SK-N-SH (cell line): ENCODE results near the gene CCND2. TPM values are rescaled to one million over a fixed set of nuclear protein-coding genes. Genes with fewer than 3 reads are reported as not detected.

Experiments used
- CTCF ChIA-PET: fragments of 300-600, 350-600 bp; formaldehyde crosslinking; extraction: SDS; loops from one replicate; lab custom pipeline; 2021; lab: Yijun Ruan, JAX
- POLR2A ChIA-PET: fragments of 350-600 bp; sonication (Branson Sonifier 250); formaldehyde crosslinking; extraction: SDS; loops from one replicate; lab custom pipeline; 2020; ENCODE audit warnings: antibody characterized with exemption, inconsistent platforms; lab: Yijun Ruan, JAX
- DNase-seq: peaks from one replicate; pipeline ENCODE4 v3.0.0; 2012
- H2AFZ ChIP-seq: fragments of 200-600 bp; sonication (generic); 2 replicates; pipeline ENCODE4 v1.8.1; 2016; ENCODE audit warnings: antibody characterized with exemption, mild to moderate bottlenecking, low read depth
- H3F3A ChIP-seq: fragments of 200-600 bp; sonication (generic); replicated peaks from 2 replicates; pipeline ENCODE3; 2016; ENCODE audit warnings: antibody characterized with exemption, mild to moderate bottlenecking; ENCODE audit not compliant: insufficient read depth
- H3K27ac ChIP-seq, 2 experiments: fragments of 200-500 bp in 1 of 2; fragments of 200-600 bp in 1 of 2; sonication (Bioruptor generic) in 1 of 2; sonication (generic), shearing (Covaris generic) in 1 of 2; 2 replicates each; pipeline versions ENCODE4 v1.5.1 to v1.6.1; 2014 to 2016; ENCODE audit warnings: low read depth in 2 of 2, inconsistent platforms in 1 of 2, low read length in 1 of 2, mild to moderate bottlenecking in 1 of 2, mixed read lengths in 1 of 2
- H3K27me3 ChIP-seq: fragments of 200-600 bp; sonication (generic), shearing (Covaris generic); 2 replicates; pipeline ENCODE4 v1.6.1; 2016; ENCODE audit warnings: mixed run types; ENCODE audit not compliant: insufficient read depth
- H3K36me3 ChIP-seq, 2 experiments: fragments of 200-500 bp in 1 of 2; fragments of 200-600 bp in 1 of 2; sonication (Bioruptor generic) in 1 of 2; sonication (generic) in 1 of 2; replicated peaks in 1 of 2; 2 replicates each; pipeline versions ENCODE3 to v1.5.1; 2014 to 2016; ENCODE audit warnings: low read length in 1 of 2, mild to moderate bottlenecking in 1 of 2; ENCODE audit not compliant: insufficient read depth in 2 of 2, control insufficient read depth in 1 of 2
- H3K4me1 ChIP-seq, 2 experiments: fragments of 200-500 bp in 1 of 2; fragments of 200-600 bp in 1 of 2; sonication (Bioruptor generic) in 1 of 2; sonication (generic), shearing (Covaris generic) in 1 of 2; 2 replicates each; pipeline versions ENCODE4 v1.5.1 to v1.6.1; 2014 to 2016; ENCODE audit warnings: low read depth in 1 of 2, low read length in 1 of 2, mixed run types in 1 of 2; ENCODE audit not compliant: insufficient read depth in 2 of 2, control insufficient read depth in 1 of 2
- H3K4me2 ChIP-seq: fragments of 200-600 bp; sonication (generic), shearing (Covaris generic); 2 replicates; pipeline ENCODE4 v1.6.1; 2017; ENCODE audit warnings: mixed run types
- H3K4me3 ChIP-seq, 2 experiments: fragments of 200-500 bp in 1 of 2; fragments of 200-600 bp in 1 of 2; sonication (Bioruptor generic) in 1 of 2; sonication (generic), shearing (Covaris generic) in 1 of 2; 2 replicates each; pipeline versions ENCODE4 v1.5.1 to v1.8.1; 2014 to 2016; ENCODE audit warnings: low read depth in 2 of 2, inconsistent platforms in 1 of 2, low read length in 1 of 2, mild to moderate bottlenecking in 1 of 2, mixed read lengths in 1 of 2, moderate library complexity in 1 of 2
- H3K79me2 ChIP-seq: fragments of 200-600 bp; sonication (generic); 2 replicates; pipeline ENCODE4 v1.8.1; 2017; ENCODE audit warnings: mild to moderate bottlenecking; ENCODE audit not compliant: insufficient read depth
- H3K9ac ChIP-seq: fragments of 200-600 bp; sonication (generic); 2 replicates; pipeline ENCODE4 v1.6.1; 2017; ENCODE audit warnings: mixed run types
- H3K9me2 ChIP-seq: fragments of 200-600 bp; sonication (generic); 2 replicates; pipeline ENCODE4 v1.6.1; 2017; ENCODE audit warnings: mixed run types
- H3K9me3 ChIP-seq: fragments of 200-600 bp; sonication (generic); 2 replicates; pipeline ENCODE4 v1.6.1; 2017; ENCODE audit warnings: mixed run types, mild to moderate bottlenecking, moderate library complexity
- H4K20me1 ChIP-seq: fragments of 200-600 bp; sonication (generic); 2 replicates; pipeline ENCODE4 v1.6.1; 2017; ENCODE audit warnings: mild to moderate bottlenecking, mixed run types; ENCODE audit not compliant: insufficient read depth
- CHD2 ChIP-seq: fragments of 150-350 bp; IDR thresholded peaks from 2 replicates; pipeline ENCODE4 v1.6.1; 2018; ENCODE audit warnings: low read length; ENCODE audit not compliant: partially characterized antibody
- EP300 ChIP-seq, 2 experiments: IDR thresholded peaks; 2 replicates each; pipeline versions ENCODE4 v1.4.0 to v1.6.1; 2012; ENCODE audit warnings: borderline replicate concordance in 1 of 2, low read depth in 1 of 2, low read length in 1 of 2
- EZH2phosphoT487 ChIP-seq: fragments of 200-600 bp; sonication (generic); IDR thresholded peaks from 2 replicates; pipeline ENCODE4 v1.6.1; 2017; ENCODE audit warnings: low read depth, mixed run types, mild to moderate bottlenecking, antibody characterized with exemption, moderate library complexity, borderline replicate concordance
- FOXJ3 ChIP-seq: sonication (generic); formaldehyde crosslinking; IDR thresholded peaks from 2 replicates; pipeline ENCODE4 v1.5.1; 2020; ENCODE audit warnings: mild to moderate bottlenecking, missing genetic modification reagents
- GABPA ChIP-seq: IDR thresholded peaks from 2 replicates; pipeline ENCODE4 v1.4.0; 2012; ENCODE audit warnings: low read depth, mild to moderate bottlenecking
- MEF2A ChIP-seq: IDR thresholded peaks from 2 replicates; pipeline ENCODE4 v1.4.0; 2012; ENCODE audit warnings: low read depth, borderline replicate concordance
- MXI1 ChIP-seq: IDR thresholded peaks from 2 replicates; pipeline ENCODE4 v1.6.1; 2012; ENCODE audit warnings: mild to moderate bottlenecking, low read depth, low read length, improper control_type of control experiment
- NFIC ChIP-seq: IDR thresholded peaks from 2 replicates; pipeline ENCODE4 v1.4.0; 2012; ENCODE audit warnings: borderline replicate concordance
- NRF1 ChIP-seq: IDR thresholded peaks from 2 replicates; pipeline ENCODE4 v1.6.1; 2012; ENCODE audit warnings: low read depth, mild to moderate bottlenecking, low read length
- POLR2AphosphoS5 ChIP-seq: IDR thresholded peaks from 2 replicates; pipeline ENCODE4 v1.6.1; 2012; ENCODE audit warnings: low read depth, low read length
- RAD21 ChIP-seq: IDR thresholded peaks from 2 replicates; pipeline ENCODE4 v1.6.1; 2012; ENCODE audit warnings: mild to moderate bottlenecking, low read length
- RXRA ChIP-seq: IDR thresholded peaks from 2 replicates; pipeline ENCODE4 v1.4.0; 2012; ENCODE audit warnings: low read depth, mild to moderate bottlenecking, borderline replicate concordance
- TAF1 ChIP-seq: IDR thresholded peaks from 2 replicates; pipeline ENCODE4 v1.6.1; 2012; ENCODE audit warnings: low read depth, mild to moderate bottlenecking, low read length, moderate library complexity, borderline replicate concordance
- TCF12 ChIP-seq: IDR thresholded peaks from 2 replicates; pipeline ENCODE4 v1.4.0; 2012
- TEAD4 ChIP-seq: IDR thresholded peaks from 2 replicates; pipeline ENCODE4 v1.4.0; 2012; ENCODE audit warnings: mild to moderate bottlenecking, borderline replicate concordance; ENCODE audit not compliant: insufficient read depth
- WGBS: methylation state at CpG from one replicate; pipeline ENCODE4 v1.1.6; 2017; ENCODE audit warnings: low lambda C conversion rate; 5-methylcytosine and 5-hydroxymethylcytosine counted together
- polyA plus RNA-seq, 3 experiments: library from polyadenylated mRNA; depleted of rRNA; stranded (reverse); fragments of >200 nt; gene quantifications; 2 replicates each; pipeline ENCODE4 v1.2.3, GENCODE V29; 2012
- TF ChIP-seq, protein P1 (sequence below): fragments of 150-350 bp; IDR thresholded peaks from 2 replicates; pipeline ENCODE4 v1.6.1; 2017; ENCODE audit warnings: antibody characterized with exemption, low read length, low read depth, borderline replicate concordance
- TF ChIP-seq, protein P2 (sequence below): IDR thresholded peaks from 2 replicates; pipeline ENCODE4 v1.4.0; 2012; ENCODE audit warnings: low read depth, borderline replicate concordance
- TF ChIP-seq, protein P3 (sequence below): IDR thresholded peaks from 2 replicates; pipeline ENCODE4; 2012
- TF ChIP-seq, protein P4 (sequence below): fragments of 200-600 bp; sonication (generic); IDR thresholded peaks from 2 replicates; pipeline ENCODE4 v1.6.1; 2017; ENCODE audit warnings: antibody characterized with exemption, mild to moderate bottlenecking, moderate library complexity

CCND2 gene
- polyA plus RNA-seq, 1 of the 3 experiments (the other 2 are of a cell fraction): not detected

DNA sequence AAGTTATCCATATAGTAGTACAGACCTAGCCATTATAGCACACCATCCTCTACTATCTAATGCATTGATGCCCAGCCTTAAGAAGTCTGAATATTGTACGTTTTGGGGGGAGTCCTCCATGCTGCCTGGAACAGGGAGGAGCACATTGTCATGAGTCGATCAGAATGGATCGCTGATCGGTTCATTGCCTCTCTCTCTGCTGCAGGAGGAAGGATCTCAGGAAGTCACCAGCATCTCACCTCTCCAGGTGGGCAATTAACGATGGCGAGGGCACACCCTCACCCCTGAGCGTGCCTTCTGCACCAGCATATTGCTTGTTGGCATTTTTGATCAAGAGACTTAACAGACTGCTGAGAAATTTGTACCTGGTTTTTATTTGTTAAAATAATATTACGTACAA lies 11.5 kb downstream of the CCND2 start (continued):
- TF ChIP-seq, protein P1, sequence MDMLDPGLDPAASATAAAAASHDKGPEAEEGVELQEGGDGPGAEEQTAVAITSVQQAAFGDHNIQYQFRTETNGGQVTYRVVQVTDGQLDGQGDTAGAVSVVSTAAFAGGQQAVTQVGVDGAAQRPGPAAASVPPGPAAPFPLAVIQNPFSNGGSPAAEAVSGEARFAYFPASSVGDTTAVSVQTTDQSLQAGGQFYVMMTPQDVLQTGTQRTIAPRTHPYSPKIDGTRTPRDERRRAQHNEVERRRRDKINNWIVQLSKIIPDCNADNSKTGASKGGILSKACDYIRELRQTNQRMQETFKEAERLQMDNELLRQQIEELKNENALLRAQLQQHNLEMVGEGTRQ: no peak
- TF ChIP-seq RAD21 (no peak), GABPA (no peak)

DNA sequence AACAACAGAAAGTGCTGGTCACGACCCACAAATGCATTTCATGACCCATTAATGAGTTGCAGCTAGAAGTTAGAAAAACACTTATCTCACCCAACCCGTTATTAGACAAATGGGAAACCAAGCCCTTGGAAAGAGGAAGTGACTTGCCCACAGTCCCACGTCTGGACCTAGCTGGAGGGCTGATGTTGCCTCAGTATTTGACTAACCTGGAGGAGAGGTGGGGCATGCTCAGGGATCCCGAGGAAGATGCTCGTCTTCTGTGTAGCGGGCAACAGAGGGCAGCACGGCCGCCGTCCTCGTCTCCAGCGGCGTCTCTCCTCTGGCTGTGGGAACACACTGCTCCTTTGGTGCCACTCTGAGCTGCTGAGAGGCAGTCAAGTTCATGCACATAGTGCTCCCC lies 12.7 kb downstream of the CCND2 start:
- Histone ChIP-seq H2AFZ (no peak overlapping the region), H3K79me2 (no peaks in the 10 kb centered on the region), H3K4me2 (no peak overlapping the region), H3K4me3 (no peak overlapping the region), H3K36me3 (no peaks in the 10 kb centered on the region), H3K4me1 (no peaks in the 10 kb centered on the region), H3F3A (no peaks in the 10 kb centered on the region), H3K27ac (no peak overlapping the region), H3K9me2 (no peaks in the 10 kb centered on the region), H3K9ac (no peak overlapping the region), H3K9me3 (no peaks in the 10 kb centered on the region), H3K27me3 (peaks cover 94% of the 10 kb centered on the region), H4K20me1 (no peaks in the 10 kb centered on the region)
- WGBS: 11% methylated on average over 12 of the region's 12 CpGs
- no peak for DNase-seq
- TF ChIP-seq EP300 (IDR thresholded peaks at IDR 0.05; ENCODE audit: borderline replicate concordance in 1 of 2, low read depth in 1 of 2, low read length in 1 of 2) (no peak), GABPA (no peak), MXI1 (no peak), EZH2phosphoT487 (no peak), CHD2 (no peak), TEAD4 (no peak), TCF12 (no peak), NFIC (no peak), FOXJ3 (CRISPR knock-in tag) (no peak), MEF2A (no peak), TAF1 (no peak), NRF1 (no peak), POLR2AphosphoS5 (no peak), RXRA (no peak)
- TF ChIP-seq, protein P2, sequence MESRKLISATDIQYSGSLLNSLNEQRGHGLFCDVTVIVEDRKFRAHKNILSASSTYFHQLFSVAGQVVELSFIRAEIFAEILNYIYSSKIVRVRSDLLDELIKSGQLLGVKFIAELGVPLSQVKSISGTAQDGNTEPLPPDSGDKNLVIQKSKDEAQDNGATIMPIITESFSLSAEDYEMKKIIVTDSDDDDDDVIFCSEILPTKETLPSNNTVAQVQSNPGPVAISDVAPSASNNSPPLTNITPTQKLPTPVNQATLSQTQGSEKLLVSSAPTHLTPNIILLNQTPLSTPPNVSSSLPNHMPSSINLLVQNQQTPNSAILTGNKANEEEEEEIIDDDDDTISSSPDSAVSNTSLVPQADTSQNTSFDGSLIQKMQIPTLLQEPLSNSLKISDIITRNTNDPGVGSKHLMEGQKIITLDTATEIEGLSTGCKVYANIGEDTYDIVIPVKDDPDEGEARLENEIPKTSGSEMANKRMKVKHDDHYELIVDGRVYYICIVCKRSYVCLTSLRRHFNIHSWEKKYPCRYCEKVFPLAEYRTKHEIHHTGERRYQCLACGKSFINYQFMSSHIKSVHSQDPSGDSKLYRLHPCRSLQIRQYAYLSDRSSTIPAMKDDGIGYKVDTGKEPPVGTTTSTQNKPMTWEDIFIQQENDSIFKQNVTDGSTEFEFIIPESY: no peak
- TF ChIP-seq, protein P3, sequence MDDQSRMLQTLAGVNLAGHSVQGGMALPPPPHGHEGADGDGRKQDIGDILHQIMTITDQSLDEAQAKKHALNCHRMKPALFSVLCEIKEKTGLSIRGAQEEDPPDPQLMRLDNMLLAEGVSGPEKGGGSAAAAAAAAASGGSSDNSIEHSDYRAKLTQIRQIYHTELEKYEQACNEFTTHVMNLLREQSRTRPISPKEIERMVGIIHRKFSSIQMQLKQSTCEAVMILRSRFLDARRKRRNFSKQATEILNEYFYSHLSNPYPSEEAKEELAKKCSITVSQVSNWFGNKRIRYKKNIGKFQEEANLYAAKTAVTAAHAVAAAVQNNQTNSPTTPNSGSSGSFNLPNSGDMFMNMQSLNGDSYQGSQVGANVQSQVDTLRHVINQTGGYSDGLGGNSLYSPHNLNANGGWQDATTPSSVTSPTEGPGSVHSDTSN: no peak
- TF ChIP-seq, protein P4, sequence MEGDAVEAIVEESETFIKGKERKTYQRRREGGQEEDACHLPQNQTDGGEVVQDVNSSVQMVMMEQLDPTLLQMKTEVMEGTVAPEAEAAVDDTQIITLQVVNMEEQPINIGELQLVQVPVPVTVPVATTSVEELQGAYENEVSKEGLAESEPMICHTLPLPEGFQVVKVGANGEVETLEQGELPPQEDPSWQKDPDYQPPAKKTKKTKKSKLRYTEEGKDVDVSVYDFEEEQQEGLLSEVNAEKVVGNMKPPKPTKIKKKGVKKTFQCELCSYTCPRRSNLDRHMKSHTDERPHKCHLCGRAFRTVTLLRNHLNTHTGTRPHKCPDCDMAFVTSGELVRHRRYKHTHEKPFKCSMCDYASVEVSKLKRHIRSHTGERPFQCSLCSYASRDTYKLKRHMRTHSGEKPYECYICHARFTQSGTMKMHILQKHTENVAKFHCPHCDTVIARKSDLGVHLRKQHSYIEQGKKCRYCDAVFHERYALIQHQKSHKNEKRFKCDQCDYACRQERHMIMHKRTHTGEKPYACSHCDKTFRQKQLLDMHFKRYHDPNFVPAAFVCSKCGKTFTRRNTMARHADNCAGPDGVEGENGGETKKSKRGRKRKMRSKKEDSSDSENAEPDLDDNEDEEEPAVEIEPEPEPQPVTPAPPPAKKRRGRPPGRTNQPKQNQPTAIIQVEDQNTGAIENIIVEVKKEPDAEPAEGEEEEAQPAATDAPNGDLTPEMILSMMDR: no peak
- ChIA-PET POLR2A (no interaction called here), CTCF (interaction anchor here (0.5 to 15.2 kb wide), 4 partner anchors 9 to 797 kb away, joined by 3 to 162 read pairs (median 8); no protein-coding TSS in a partner anchor)
